SK-N-SH (cell line): ENCODE results near the gene LIX1L. TPM values are rescaled to one million over a fixed set of nuclear protein-coding genes. Genes with fewer than 3 reads are reported as not detected.

ENCODE experiments used
- CTCF ChIA-PET: fragments of 300-600, 350-600 bp; formaldehyde crosslinking; extraction: SDS; loops from one replicate; lab custom pipeline; 2021; lab: Yijun Ruan, JAX
- POLR2A ChIA-PET: fragments of 350-600 bp; sonication (Branson Sonifier 250); formaldehyde crosslinking; extraction: SDS; loops from one replicate; lab custom pipeline; 2020; ENCODE audit warnings: antibody characterized with exemption, inconsistent platforms; lab: Yijun Ruan, JAX
- DNase-seq: peaks from one replicate; pipeline ENCODE4 v3.0.0; 2012
- H2AFZ ChIP-seq: fragments of 200-600 bp; sonication (generic); 2 replicates; pipeline ENCODE4 v1.8.1; 2016; ENCODE audit warnings: antibody characterized with exemption, mild to moderate bottlenecking, low read depth
- H3F3A ChIP-seq: fragments of 200-600 bp; sonication (generic); replicated peaks from 2 replicates; pipeline ENCODE3; 2016; ENCODE audit warnings: antibody characterized with exemption, mild to moderate bottlenecking; ENCODE audit not compliant: insufficient read depth
- H3K27ac ChIP-seq, 2 experiments: fragments of 200-500 bp in 1 of 2; fragments of 200-600 bp in 1 of 2; sonication (Bioruptor generic) in 1 of 2; sonication (generic), shearing (Covaris generic) in 1 of 2; 2 replicates each; pipeline versions ENCODE4 v1.5.1 to v1.6.1; 2014 to 2016; ENCODE audit warnings: low read depth in 2 of 2, inconsistent platforms in 1 of 2, low read length in 1 of 2, mild to moderate bottlenecking in 1 of 2, mixed read lengths in 1 of 2
- H3K27me3 ChIP-seq: fragments of 200-600 bp; sonication (generic), shearing (Covaris generic); 2 replicates; pipeline ENCODE4 v1.6.1; 2016; ENCODE audit warnings: mixed run types; ENCODE audit not compliant: insufficient read depth
- H3K36me3 ChIP-seq, 2 experiments: fragments of 200-500 bp in 1 of 2; fragments of 200-600 bp in 1 of 2; sonication (Bioruptor generic) in 1 of 2; sonication (generic) in 1 of 2; replicated peaks in 1 of 2; 2 replicates each; pipeline versions ENCODE3 to v1.5.1; 2014 to 2016; ENCODE audit warnings: low read length in 1 of 2, mild to moderate bottlenecking in 1 of 2; ENCODE audit not compliant: insufficient read depth in 2 of 2, control insufficient read depth in 1 of 2
- H3K4me1 ChIP-seq, 2 experiments: fragments of 200-500 bp in 1 of 2; fragments of 200-600 bp in 1 of 2; sonication (Bioruptor generic) in 1 of 2; sonication (generic), shearing (Covaris generic) in 1 of 2; 2 replicates each; pipeline versions ENCODE4 v1.5.1 to v1.6.1; 2014 to 2016; ENCODE audit warnings: low read depth in 1 of 2, low read length in 1 of 2, mixed run types in 1 of 2; ENCODE audit not compliant: insufficient read depth in 2 of 2, control insufficient read depth in 1 of 2
- H3K4me2 ChIP-seq: fragments of 200-600 bp; sonication (generic), shearing (Covaris generic); 2 replicates; pipeline ENCODE4 v1.6.1; 2017; ENCODE audit warnings: mixed run types
- H3K4me3 ChIP-seq, 2 experiments: fragments of 200-500 bp in 1 of 2; fragments of 200-600 bp in 1 of 2; sonication (Bioruptor generic) in 1 of 2; sonication (generic), shearing (Covaris generic) in 1 of 2; 2 replicates each; pipeline versions ENCODE4 v1.5.1 to v1.8.1; 2014 to 2016; ENCODE audit warnings: low read depth in 2 of 2, inconsistent platforms in 1 of 2, low read length in 1 of 2, mild to moderate bottlenecking in 1 of 2, mixed read lengths in 1 of 2, moderate library complexity in 1 of 2
- H3K79me2 ChIP-seq: fragments of 200-600 bp; sonication (generic); 2 replicates; pipeline ENCODE4 v1.8.1; 2017; ENCODE audit warnings: mild to moderate bottlenecking; ENCODE audit not compliant: insufficient read depth
- H3K9ac ChIP-seq: fragments of 200-600 bp; sonication (generic); 2 replicates; pipeline ENCODE4 v1.6.1; 2017; ENCODE audit warnings: mixed run types
- H3K9me2 ChIP-seq: fragments of 200-600 bp; sonication (generic); 2 replicates; pipeline ENCODE4 v1.6.1; 2017; ENCODE audit warnings: mixed run types
- H3K9me3 ChIP-seq: fragments of 200-600 bp; sonication (generic); 2 replicates; pipeline ENCODE4 v1.6.1; 2017; ENCODE audit warnings: mixed run types, mild to moderate bottlenecking, moderate library complexity
- H4K20me1 ChIP-seq: fragments of 200-600 bp; sonication (generic); 2 replicates; pipeline ENCODE4 v1.6.1; 2017; ENCODE audit warnings: mild to moderate bottlenecking, mixed run types; ENCODE audit not compliant: insufficient read depth
- CHD2 ChIP-seq: fragments of 150-350 bp; IDR thresholded peaks from 2 replicates; pipeline ENCODE4 v1.6.1; 2018; ENCODE audit warnings: low read length; ENCODE audit not compliant: partially characterized antibody
- ELF1 ChIP-seq: IDR thresholded peaks from 2 replicates; pipeline ENCODE4 v1.4.0; 2012
- EP300 ChIP-seq, 2 experiments: IDR thresholded peaks; 2 replicates each; pipeline versions ENCODE4 v1.4.0 to v1.6.1; 2012; ENCODE audit warnings: borderline replicate concordance in 1 of 2, low read depth in 1 of 2, low read length in 1 of 2
- EZH2phosphoT487 ChIP-seq: fragments of 200-600 bp; sonication (generic); IDR thresholded peaks from 2 replicates; pipeline ENCODE4 v1.6.1; 2017; ENCODE audit warnings: low read depth, mixed run types, mild to moderate bottlenecking, antibody characterized with exemption, moderate library complexity, borderline replicate concordance
- FOSL2 ChIP-seq: IDR thresholded peaks from 2 replicates; pipeline ENCODE4 v1.4.0; 2012; ENCODE audit warnings: low read depth, mild to moderate bottlenecking, moderate library complexity, borderline replicate concordance
- FOXJ3 ChIP-seq: sonication (generic); formaldehyde crosslinking; IDR thresholded peaks from 2 replicates; pipeline ENCODE4 v1.5.1; 2020; ENCODE audit warnings: mild to moderate bottlenecking, missing genetic modification reagents
- FOXM1 ChIP-seq: IDR thresholded peaks from 2 replicates; pipeline ENCODE4 v1.4.0; 2012; ENCODE audit warnings: low read depth, mild to moderate bottlenecking
- GABPA ChIP-seq: IDR thresholded peaks from 2 replicates; pipeline ENCODE4 v1.4.0; 2012; ENCODE audit warnings: low read depth, mild to moderate bottlenecking
- GATA2 ChIP-seq: sonication (generic); formaldehyde crosslinking; IDR thresholded peaks from 2 replicates; pipeline ENCODE4 v1.5.0; 2020; ENCODE audit warnings: mild to moderate bottlenecking, missing genetic modification reagents
- MEF2A ChIP-seq: IDR thresholded peaks from 2 replicates; pipeline ENCODE4 v1.4.0; 2012; ENCODE audit warnings: low read depth, borderline replicate concordance
- MXI1 ChIP-seq: IDR thresholded peaks from 2 replicates; pipeline ENCODE4 v1.6.1; 2012; ENCODE audit warnings: mild to moderate bottlenecking, low read depth, low read length, improper control_type of control experiment
- NRF1 ChIP-seq: IDR thresholded peaks from 2 replicates; pipeline ENCODE4 v1.6.1; 2012; ENCODE audit warnings: low read depth, mild to moderate bottlenecking, low read length
- RFX5 ChIP-seq: IDR thresholded peaks from 2 replicates; pipeline ENCODE4 v1.6.1; 2012; ENCODE audit warnings: mild to moderate bottlenecking, improper control_type of control experiment, low read length
- RXRA ChIP-seq: IDR thresholded peaks from 2 replicates; pipeline ENCODE4 v1.4.0; 2012; ENCODE audit warnings: low read depth, mild to moderate bottlenecking, borderline replicate concordance
- SIN3A ChIP-seq: IDR thresholded peaks from 2 replicates; pipeline ENCODE4 v1.6.1; 2012; ENCODE audit warnings: low read depth, mild to moderate bottlenecking, low read length, moderate library complexity, borderline replicate concordance
- SMC3 ChIP-seq: IDR thresholded peaks from 2 replicates; pipeline ENCODE4 v1.6.1; 2012; ENCODE audit warnings: low read depth, low read length, improper control_type of control experiment
- TAF1 ChIP-seq: IDR thresholded peaks from 2 replicates; pipeline ENCODE4 v1.6.1; 2012; ENCODE audit warnings: low read depth, mild to moderate bottlenecking, low read length, moderate library complexity, borderline replicate concordance
- TCF12 ChIP-seq: IDR thresholded peaks from 2 replicates; pipeline ENCODE4 v1.4.0; 2012
- YY1 ChIP-seq: IDR thresholded peaks from 2 replicates; pipeline ENCODE4 v1.4.0; 2012; ENCODE audit warnings: low read depth, mild to moderate bottlenecking
- WGBS: methylation state at CpG from one replicate; pipeline ENCODE4 v1.1.6; 2017; ENCODE audit warnings: low lambda C conversion rate; 5-methylcytosine and 5-hydroxymethylcytosine counted together
- polyA plus RNA-seq, 3 experiments: library from polyadenylated mRNA; depleted of rRNA; stranded (reverse); fragments of >200 nt; gene quantifications; 2 replicates each; pipeline ENCODE4 v1.2.3, GENCODE V29; 2012
- TF ChIP-seq, protein P1 (sequence below): IDR thresholded peaks from 2 replicates; pipeline ENCODE4 v1.4.0; 2012; ENCODE audit warnings: low read depth
- TF ChIP-seq, protein P2 (sequence below): IDR thresholded peaks from 2 replicates; pipeline ENCODE4 v1.4.0; 2012; ENCODE audit warnings: low read depth, borderline replicate concordance
- TF ChIP-seq, protein P3 (sequence below): IDR thresholded peaks from 2 replicates; pipeline ENCODE4; 2012
- TF ChIP-seq, protein P4 (sequence below): fragments of 200-600 bp; sonication (generic); IDR thresholded peaks from 2 replicates; pipeline ENCODE4 v1.6.1; 2017; ENCODE audit warnings: antibody characterized with exemption, mild to moderate bottlenecking, moderate library complexity

The LIX1L gene
- polyA plus RNA-seq, 1 of the 3 experiments (the other 2 are of a cell fraction) = 39.1 TPM

DNA sequence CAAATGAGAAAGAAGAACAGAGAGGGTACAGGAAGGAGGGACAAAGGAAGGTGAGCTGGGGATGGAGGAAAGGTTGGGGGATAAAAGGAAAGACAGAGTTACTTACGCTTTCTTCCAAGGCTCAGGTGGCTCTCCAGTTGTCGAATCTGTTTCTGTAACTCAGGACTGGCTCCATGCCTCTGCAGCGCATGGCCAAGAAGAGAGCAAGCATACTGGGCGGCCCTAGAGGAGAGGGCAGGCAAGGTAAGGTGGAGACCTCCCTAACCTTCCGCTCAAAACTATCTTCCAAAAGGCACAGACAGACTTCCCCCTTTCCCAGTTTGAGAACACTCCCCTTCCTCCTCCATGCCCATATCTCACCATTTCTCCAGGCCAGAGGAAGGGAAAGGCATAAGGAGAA is 40.2 kb downstream of the LIX1L start:
- no peaks in the 10 kb centered on the region for H4K20me1 ChIP-seq
- H3K4me1 ChIP-seq = peaks cover 0 to 18% of the 10 kb centered on the region in 2 experiments; a peak in 2 of 4 replicates
- WGBS = 86% methylated on average over 5 of the region's 5 CpGs
- no peak for DNase-seq
- no peaks in the 10 kb centered on the region for H3K9me3 ChIP-seq
- peak overlapping the region; percentile 80 for H3K9ac ChIP-seq
- CTCF ChIA-PET = interaction anchor here (2.4 to 16.4 kb wide), 4 partner anchors 9 to 73 kb away, joined by 7 to 281 read pairs (median 12); partner anchors contain the start of genes ITGA10, NUDT17 and RBM8A
- TF ChIP-seq TAF1 (no peak), RFX5 (no peak), NRF1 (no peak), FOXJ3 (CRISPR knock-in tag) (no peak)
- TF ChIP-seq, all 33 proteins: peak for 0
- Histone ChIP-seq H2AFZ (peak overlapping the region; percentile 86; the same call in 1 of the 2 replicates), H3K79me2 (peaks cover 19% of the 10 kb centered on the region; the same call in 1 of the 2 replicates), H3K27me3 (no peaks in the 10 kb centered on the region), H3F3A (peaks cover 23% of the 10 kb centered on the region), H3K27ac (no peak overlapping the region), H3K36me3 (peaks cover 21 to 27% of the 10 kb centered on the region in 2 experiments), H3K4me2 (peak overlapping the region; percentile 91), H3K4me3 (peak overlapping the region; percentile 83 to 86), H3K9me2 (no peaks in the 10 kb centered on the region)
- POLR2A ChIA-PET = interaction anchor here (2.3 kb wide), 1 partner anchor 10 kb away, joined by 19 read pairs; the partner anchor contains the start of gene RBM8A

DNA sequence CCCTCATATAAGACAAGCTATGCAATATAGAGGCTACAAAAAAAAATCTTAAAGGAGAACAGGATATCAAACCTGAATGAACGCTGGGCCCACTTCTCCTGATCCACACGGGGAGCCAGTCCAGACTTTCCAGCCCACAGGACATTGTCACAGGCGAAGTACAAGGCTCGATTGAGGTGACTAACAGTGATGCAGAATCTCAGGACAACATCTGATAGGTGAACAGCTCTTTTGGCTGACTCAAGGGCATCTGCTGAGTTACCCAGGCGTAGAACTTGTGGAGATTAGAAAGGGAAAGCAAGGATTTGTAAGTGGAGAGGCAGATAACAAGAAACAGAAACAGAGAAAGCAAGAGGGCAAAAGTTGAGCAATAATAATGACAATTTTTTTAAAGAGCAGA is 41.1 kb downstream of the LIX1L start:
- POLR2A ChIA-PET = no interaction called here

More for the DNA sequence above, 41.1 kb downstream of the LIX1L start:
- CTCF ChIA-PET = interaction anchor here (1.6 to 16.4 kb wide), 3 partner anchors 10 to 72 kb away, joined by 7 to 281 read pairs (median 8); partner anchors contain the start of genes NUDT17 and RBM8A
- 56% methylated on average over 5 of the region's 5 CpGs for WGBS
- Histone ChIP-seq H3K79me2 (peaks cover 19% of the 10 kb centered on the region; the same call in 1 of the 2 replicates), H3K27me3 (no peaks in the 10 kb centered on the region), H4K20me1 (no peaks in the 10 kb centered on the region), H3K9ac (no peak overlapping the region), H3K36me3 (peaks cover 25 to 28% of the 10 kb centered on the region in 2 experiments), H3K4me3 (no peak overlapping the region), H3K27ac (no peak overlapping the region), H3K4me1 (peaks cover 0 to 18% of the 10 kb centered on the region in 2 experiments; a peak in 2 of 4 replicates), H3K9me2 (no peaks in the 10 kb centered on the region), H3F3A (peaks cover 20% of the 10 kb centered on the region), H3K4me2 (peak overlapping the region; percentile 91; the same call in 1 of the 2 replicates), H2AFZ (no peak overlapping the region), H3K9me3 (no peaks in the 10 kb centered on the region)
- TF ChIP-seq, protein P1, sequence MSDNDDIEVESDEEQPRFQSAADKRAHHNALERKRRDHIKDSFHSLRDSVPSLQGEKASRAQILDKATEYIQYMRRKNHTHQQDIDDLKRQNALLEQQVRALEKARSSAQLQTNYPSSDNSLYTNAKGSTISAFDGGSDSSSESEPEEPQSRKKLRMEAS = no peak
- TF ChIP-seq GABPA (no peak), MXI1 (no peak), EP300 (IDR thresholded peaks at IDR 0.05; ENCODE audit: borderline replicate concordance in 1 of 2, low read depth in 1 of 2, low read length in 1 of 2) (no peak), SIN3A (no peak), CHD2 (no peak), TCF12 (no peak), FOSL2 (no peak), MEF2A (no peak), GATA2 (no peak), YY1 (no peak), NRF1 (no peak), ELF1 (no peak), RXRA (no peak), EZH2phosphoT487 (no peak), FOXM1 (no peak), SMC3 (no peak)
- TF ChIP-seq, protein P2, sequence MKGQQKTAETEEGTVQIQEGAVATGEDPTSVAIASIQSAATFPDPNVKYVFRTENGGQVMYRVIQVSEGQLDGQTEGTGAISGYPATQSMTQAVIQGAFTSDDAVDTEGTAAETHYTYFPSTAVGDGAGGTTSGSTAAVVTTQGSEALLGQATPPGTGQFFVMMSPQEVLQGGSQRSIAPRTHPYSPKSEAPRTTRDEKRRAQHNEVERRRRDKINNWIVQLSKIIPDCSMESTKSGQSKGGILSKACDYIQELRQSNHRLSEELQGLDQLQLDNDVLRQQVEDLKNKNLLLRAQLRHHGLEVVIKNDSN = no peak
- TF ChIP-seq, protein P3, sequence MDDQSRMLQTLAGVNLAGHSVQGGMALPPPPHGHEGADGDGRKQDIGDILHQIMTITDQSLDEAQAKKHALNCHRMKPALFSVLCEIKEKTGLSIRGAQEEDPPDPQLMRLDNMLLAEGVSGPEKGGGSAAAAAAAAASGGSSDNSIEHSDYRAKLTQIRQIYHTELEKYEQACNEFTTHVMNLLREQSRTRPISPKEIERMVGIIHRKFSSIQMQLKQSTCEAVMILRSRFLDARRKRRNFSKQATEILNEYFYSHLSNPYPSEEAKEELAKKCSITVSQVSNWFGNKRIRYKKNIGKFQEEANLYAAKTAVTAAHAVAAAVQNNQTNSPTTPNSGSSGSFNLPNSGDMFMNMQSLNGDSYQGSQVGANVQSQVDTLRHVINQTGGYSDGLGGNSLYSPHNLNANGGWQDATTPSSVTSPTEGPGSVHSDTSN = no peak
- TF ChIP-seq, protein P4, sequence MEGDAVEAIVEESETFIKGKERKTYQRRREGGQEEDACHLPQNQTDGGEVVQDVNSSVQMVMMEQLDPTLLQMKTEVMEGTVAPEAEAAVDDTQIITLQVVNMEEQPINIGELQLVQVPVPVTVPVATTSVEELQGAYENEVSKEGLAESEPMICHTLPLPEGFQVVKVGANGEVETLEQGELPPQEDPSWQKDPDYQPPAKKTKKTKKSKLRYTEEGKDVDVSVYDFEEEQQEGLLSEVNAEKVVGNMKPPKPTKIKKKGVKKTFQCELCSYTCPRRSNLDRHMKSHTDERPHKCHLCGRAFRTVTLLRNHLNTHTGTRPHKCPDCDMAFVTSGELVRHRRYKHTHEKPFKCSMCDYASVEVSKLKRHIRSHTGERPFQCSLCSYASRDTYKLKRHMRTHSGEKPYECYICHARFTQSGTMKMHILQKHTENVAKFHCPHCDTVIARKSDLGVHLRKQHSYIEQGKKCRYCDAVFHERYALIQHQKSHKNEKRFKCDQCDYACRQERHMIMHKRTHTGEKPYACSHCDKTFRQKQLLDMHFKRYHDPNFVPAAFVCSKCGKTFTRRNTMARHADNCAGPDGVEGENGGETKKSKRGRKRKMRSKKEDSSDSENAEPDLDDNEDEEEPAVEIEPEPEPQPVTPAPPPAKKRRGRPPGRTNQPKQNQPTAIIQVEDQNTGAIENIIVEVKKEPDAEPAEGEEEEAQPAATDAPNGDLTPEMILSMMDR = no peak
- DNase-seq = no peak
